HepG2 (cell line): ENCODE data around the gene ABHD1. TPM values are rescaled to one million over a fixed set of nuclear protein-coding genes. Genes with fewer than 3 reads are reported as not detected.

Experiments
- HNF4A ChIP-seq: sonication (generic); formaldehyde crosslinking; IDR thresholded peaks from 2 replicates; pipeline ENCODE4 v1.4.0; 2020; ENCODE audit warnings: missing genetic modification reagents
- IRF2 ChIP-seq: IDR thresholded peaks from 2 replicates; pipeline ENCODE4 v1.6.1; 2018; ENCODE audit warnings: missing genetic modification reagents, missing compliant biosample characterization
- IRX3 ChIP-seq: sonication (generic); formaldehyde crosslinking; IDR thresholded peaks from 2 replicates; pipeline ENCODE4 v1.8.1; 2023; ENCODE audit warnings: mild to moderate bottlenecking, low read depth, missing genetic modification reagents, borderline replicate concordance
- KDM5B ChIP-seq: sonication (generic); formaldehyde crosslinking; IDR thresholded peaks from 2 replicates; pipeline ENCODE4 v1.4.0; 2020; ENCODE audit warnings: missing genetic modification reagents, mild to moderate bottlenecking, borderline replicate concordance
- ZBTB3 ChIP-seq: sonication (generic); formaldehyde crosslinking; IDR thresholded peaks from 2 replicates; pipeline ENCODE4 v1.4.0; 2020; ENCODE audit warnings: low read depth, mild to moderate bottlenecking, moderate library complexity, missing genetic modification reagents, borderline replicate concordance
- ZBTB33 ChIP-seq: sonication (generic); formaldehyde crosslinking; IDR thresholded peaks from 2 replicates; pipeline ENCODE4 v1.4.0; 2020; ENCODE audit warnings: missing genetic modification reagents
- ZBTB37 ChIP-seq: sonication (generic); formaldehyde crosslinking; IDR thresholded peaks from 2 replicates; pipeline ENCODE4 v1.4.0; 2020; ENCODE audit warnings: mild to moderate bottlenecking, missing genetic modification reagents
- ZNF274 ChIP-seq: sonication (generic); formaldehyde crosslinking; IDR thresholded peaks from 2 replicates; pipeline ENCODE4 v1.5.1; 2020; ENCODE audit warnings: mild to moderate bottlenecking, missing genetic modification reagents
- ZNF598 ChIP-seq: sonication (generic); formaldehyde crosslinking; IDR thresholded peaks from 2 replicates; pipeline ENCODE4 v1.5.1; 2020; ENCODE audit warnings: mild to moderate bottlenecking, missing genetic modification reagents, borderline replicate concordance
- ZUFSP ChIP-seq: sonication (generic); formaldehyde crosslinking; IDR thresholded peaks from 2 replicates; pipeline ENCODE4 v1.9.0; 2021; ENCODE audit warnings: missing genetic modification reagents, mild to moderate bottlenecking, borderline replicate concordance
- polyA plus RNA-seq, 8 experiments: library from polyadenylated mRNA; depleted of rRNA in 3 of 8; stranded (reverse) in 7 of 8; unstranded in 1 of 8; fragments of >200 nt; fragmentation: Illumina TruSeq in 4 of 8; extraction: Trizol in 4 of 8; gene quantifications; 2 replicates each; pipeline versions ENCODE4 v1.2.1 to v1.2.3, GENCODE V29; 2011 to 2016; ENCODE audit warnings: low read depth in 4 of 8, missing spikeins in 1 of 8, mixed read lengths in 1 of 8; ENCODE audit not compliant: insufficient read depth in 1 of 8
- total RNA-seq, 5 experiments: library from RNA; depleted of rRNA; stranded (reverse); fragments of >200 nt; fragmentation: Illumina TruSeq; extraction: Trizol; gene quantifications; 2 replicates each; pipeline ENCODE4 v1.2.3, GENCODE V29; 2016; ENCODE audit warnings: low read depth in 1 of 5
- TF ChIP-seq, protein P1 (sequence below): sonication (generic); formaldehyde crosslinking; IDR thresholded peaks from 2 replicates; pipeline ENCODE4 v1.5.0; 2020; ENCODE audit warnings: mild to moderate bottlenecking, missing genetic modification reagents, borderline replicate concordance
- TF ChIP-seq, protein P2 (sequence below), 2 experiments: sonication (generic) in 1 of 2; formaldehyde crosslinking in 1 of 2; IDR thresholded peaks; 2 replicates each; pipeline versions ENCODE4 v1.4.0 to v1.6.1; 2018 to 2020; ENCODE audit warnings: missing genetic modification reagents in 2 of 2, borderline replicate concordance in 1 of 2, low read depth in 1 of 2, mild to moderate bottlenecking in 1 of 2, missing biosample characterization in 1 of 2
- TF ChIP-seq, protein P3 (sequence below): IDR thresholded peaks from 2 replicates; pipeline ENCODE4 v1.6.1; 2016; ENCODE audit warnings: mild to moderate bottlenecking, missing biosample characterization, missing genetic modification reagents
- TF ChIP-seq, protein P4 (sequence below): sonication (generic); formaldehyde crosslinking; IDR thresholded peaks from 2 replicates; pipeline ENCODE4 v1.4.0; 2020; ENCODE audit warnings: missing genetic modification reagents

ABHD1 gene
- total and polyA plus RNA-seq, 2 of the 13 experiments (the other 11 are each of a cell fraction or from before 2014, with no cell fraction given): 0.04 to 0.81 TPM

- TF ChIP-seq, protein P1, sequence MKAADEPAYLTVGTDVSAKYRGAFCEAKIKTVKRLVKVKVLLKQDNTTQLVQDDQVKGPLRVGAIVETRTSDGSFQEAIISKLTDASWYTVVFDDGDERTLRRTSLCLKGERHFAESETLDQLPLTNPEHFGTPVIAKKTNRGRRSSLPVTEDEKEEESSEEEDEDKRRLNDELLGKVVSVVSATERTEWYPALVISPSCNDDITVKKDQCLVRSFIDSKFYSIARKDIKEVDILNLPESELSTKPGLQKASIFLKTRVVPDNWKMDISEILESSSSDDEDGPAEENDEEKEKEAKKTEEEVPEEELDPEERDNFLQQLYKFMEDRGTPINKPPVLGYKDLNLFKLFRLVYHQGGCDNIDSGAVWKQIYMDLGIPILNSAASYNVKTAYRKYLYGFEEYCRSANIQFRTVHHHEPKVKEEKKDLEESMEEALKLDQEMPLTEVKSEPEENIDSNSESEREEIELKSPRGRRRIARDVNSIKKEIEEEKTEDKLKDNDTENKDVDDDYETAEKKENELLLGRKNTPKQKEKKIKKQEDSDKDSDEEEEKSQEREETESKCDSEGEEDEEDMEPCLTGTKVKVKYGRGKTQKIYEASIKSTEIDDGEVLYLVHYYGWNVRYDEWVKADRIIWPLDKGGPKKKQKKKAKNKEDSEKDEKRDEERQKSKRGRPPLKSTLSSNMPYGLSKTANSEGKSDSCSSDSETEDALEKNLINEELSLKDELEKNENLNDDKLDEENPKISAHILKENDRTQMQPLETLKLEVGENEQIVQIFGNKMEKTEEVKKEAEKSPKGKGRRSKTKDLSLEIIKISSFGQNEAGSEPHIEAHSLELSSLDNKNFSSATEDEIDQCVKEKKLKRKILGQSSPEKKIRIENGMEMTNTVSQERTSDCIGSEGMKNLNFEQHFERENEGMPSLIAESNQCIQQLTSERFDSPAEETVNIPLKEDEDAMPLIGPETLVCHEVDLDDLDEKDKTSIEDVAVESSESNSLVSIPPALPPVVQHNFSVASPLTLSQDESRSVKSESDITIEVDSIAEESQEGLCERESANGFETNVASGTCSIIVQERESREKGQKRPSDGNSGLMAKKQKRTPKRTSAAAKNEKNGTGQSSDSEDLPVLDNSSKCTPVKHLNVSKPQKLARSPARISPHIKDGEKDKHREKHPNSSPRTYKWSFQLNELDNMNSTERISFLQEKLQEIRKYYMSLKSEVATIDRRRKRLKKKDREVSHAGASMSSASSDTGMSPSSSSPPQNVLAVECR (CRISPR knock-in tag): peak; percentile 53; the same call in 1 of the 2 replicates
- TF ChIP-seq HNF4A (CRISPR knock-in tag): no peak
- peak; percentile 62; the same call in 1 of the 2 replicates for TF ChIP-seq ZNF274 (CRISPR knock-in tag)
- no peak for TF ChIP-seq IRF2 (CRISPR knock-in tag)
- peak; percentile 88 for TF ChIP-seq ZBTB33 (CRISPR knock-in tag)
- TF ChIP-seq, protein P2, sequence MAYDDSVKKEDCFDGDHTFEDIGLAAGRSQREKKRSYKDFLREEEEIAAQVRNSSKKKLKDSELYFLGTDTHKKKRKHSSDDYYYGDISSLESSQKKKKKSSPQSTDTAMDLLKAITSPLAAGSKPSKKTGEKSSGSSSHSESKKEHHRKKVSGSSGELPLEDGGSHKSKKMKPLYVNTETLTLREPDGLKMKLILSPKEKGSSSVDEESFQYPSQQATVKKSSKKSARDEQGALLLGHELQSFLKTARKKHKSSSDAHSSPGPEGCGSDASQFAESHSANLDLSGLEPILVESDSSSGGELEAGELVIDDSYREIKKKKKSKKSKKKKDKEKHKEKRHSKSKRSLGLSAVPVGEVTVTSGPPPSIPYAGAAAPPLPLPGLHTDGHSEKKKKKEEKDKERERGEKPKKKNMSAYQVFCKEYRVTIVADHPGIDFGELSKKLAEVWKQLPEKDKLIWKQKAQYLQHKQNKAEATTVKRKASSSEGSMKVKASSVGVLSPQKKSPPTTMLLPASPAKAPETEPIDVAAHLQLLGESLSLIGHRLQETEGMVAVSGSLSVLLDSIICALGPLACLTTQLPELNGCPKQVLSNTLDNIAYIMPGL (CRISPR knock-in tag; IDR thresholded peaks at IDR 0.05; ENCODE audit: borderline replicate concordance in 1 of 2, low read depth in 1 of 2): peak; percentile 53 to 65
- TF ChIP-seq KDM5B (CRISPR knock-in tag): peak; percentile 66
- TF ChIP-seq ZBTB37: no peak
- no peak for TF ChIP-seq ZUFSP (CRISPR knock-in tag)
- no peak for TF ChIP-seq ZBTB3 (CRISPR knock-in tag)
- TF ChIP-seq, protein P3, sequence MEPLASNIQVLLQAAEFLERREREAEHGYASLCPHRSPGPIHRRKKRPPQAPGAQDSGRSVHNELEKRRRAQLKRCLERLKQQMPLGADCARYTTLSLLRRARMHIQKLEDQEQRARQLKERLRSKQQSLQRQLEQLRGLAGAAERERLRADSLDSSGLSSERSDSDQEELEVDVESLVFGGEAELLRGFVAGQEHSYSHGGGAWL (CRISPR knock-in tag): no peak
- no peak for TF ChIP-seq ZNF598 (CRISPR knock-in tag)
- TF ChIP-seq IRX3 (CRISPR knock-in tag): 0 out of 2 replicates have a peak, but pooled peaks have one; percentile 77
- TF ChIP-seq, protein P4, sequence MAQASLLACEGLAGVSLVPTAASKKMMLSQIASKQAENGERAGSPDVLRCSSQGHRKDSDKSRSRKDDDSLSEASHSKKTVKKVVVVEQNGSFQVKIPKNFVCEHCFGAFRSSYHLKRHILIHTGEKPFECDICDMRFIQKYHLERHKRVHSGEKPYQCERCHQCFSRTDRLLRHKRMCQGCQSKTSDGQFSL (CRISPR knock-in tag): no peak
Measured at GRCh38 chr2:27118525-27119329, 4.9 kb upstream of the ABHD1 start, which contains the start of gene CGREF1 (continued).
